Astrocyte (in vitro differentiated cells and primary cell): Measurements from ENCODE around the gene ERMARD.

Experiments
- CTCF ChIP-seq: IDR thresholded peaks from 2 replicates; pipeline ENCODE4 v1.5.1; 2011; ENCODE audit warnings: low read depth, mild to moderate bottlenecking, inconsistent platforms, low read length, moderate library complexity; ENCODE audit not compliant: insufficient read depth
- EZH2 ChIP-seq: IDR thresholded peaks from 2 replicates; pipeline ENCODE4 v1.6.1; 2012; ENCODE audit warnings: mild to moderate bottlenecking, low read length, inconsistent platforms; ENCODE audit not compliant: insufficient read depth

GRCh38 chr6:169741344-169741743 is 10.1 kb upstream of the ERMARD start:
- TF ChIP-seq CTCF (no peak), EZH2 (no peak)
